ENCODE data around the gene HSF4. TPM values are rescaled to one million over a fixed set of nuclear protein-coding genes. Genes with fewer than 3 reads are reported as not detected.

The HSF4 gene
- total RNA-seq, 2 experiments from 2014 or later: 34.8 to 36.1 TPM

DNA sequence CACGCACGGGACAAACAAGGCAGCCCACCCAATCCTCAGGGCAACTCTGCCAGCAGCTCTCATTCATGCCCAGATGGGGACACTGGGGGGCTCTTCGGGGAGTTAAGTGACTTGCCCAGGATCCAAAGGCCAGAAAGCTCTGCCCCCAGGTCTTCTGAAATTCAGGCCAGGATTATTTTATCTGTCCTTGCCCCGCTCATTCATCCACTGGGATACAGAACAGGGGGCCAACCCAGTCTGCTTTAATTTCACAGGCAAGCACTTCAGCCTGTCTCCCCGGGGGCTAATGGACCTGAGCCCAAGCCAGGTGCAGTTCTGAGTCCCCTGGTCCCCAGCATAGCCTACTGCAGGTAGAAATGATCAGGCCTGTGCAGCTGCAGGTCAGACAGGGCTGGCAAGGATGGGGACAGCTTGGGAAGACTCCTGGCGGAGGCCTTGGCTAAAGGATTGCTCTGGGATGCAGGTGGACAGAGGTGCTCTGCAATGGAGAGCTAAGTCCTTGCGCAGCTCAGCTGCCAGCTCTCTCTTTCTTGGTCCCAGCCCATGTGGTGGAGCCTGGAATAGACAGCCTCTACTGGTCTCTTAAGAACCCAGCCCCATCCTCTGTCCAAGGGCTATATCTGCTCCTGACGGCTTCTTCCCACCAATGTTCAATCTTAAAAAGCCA lies 13.0 kb upstream of the HSF4 start:
- ChIA-PET CTCF (interaction anchor here (0.5 to 14.8 kb wide), 11 partner anchors 8 to 221 kb away, joined by 3 to 350 read pairs (median 5); partner anchors contain the start of genes CES3 and NOL3), POLR2A (interaction anchor here (0.5 to 1.8 kb wide), 5 partner anchors 8 to 172 kb away, joined by 3 to 8 read pairs (median 3); partner anchors contain the start of genes FBXL8 and TRADD)
- Mint-ChIP-seq H3K9me3 (no peaks in the 10 kb centered on the region), H3K36me3 (peaks cover 21% of the 10 kb centered on the region), H3K4me1 (ENCODE audit: low read depth) (peaks cover 36% of the 10 kb centered on the region), H3K4me3 (peak overlapping the region; percentile 68), H3K27ac (no peak overlapping the region), H3K27me3 (no peaks in the 10 kb centered on the region)
- intact Hi-C loops (cut with micrococcal nuclease): no loop called here
- no peak for DNase-seq

DNA sequence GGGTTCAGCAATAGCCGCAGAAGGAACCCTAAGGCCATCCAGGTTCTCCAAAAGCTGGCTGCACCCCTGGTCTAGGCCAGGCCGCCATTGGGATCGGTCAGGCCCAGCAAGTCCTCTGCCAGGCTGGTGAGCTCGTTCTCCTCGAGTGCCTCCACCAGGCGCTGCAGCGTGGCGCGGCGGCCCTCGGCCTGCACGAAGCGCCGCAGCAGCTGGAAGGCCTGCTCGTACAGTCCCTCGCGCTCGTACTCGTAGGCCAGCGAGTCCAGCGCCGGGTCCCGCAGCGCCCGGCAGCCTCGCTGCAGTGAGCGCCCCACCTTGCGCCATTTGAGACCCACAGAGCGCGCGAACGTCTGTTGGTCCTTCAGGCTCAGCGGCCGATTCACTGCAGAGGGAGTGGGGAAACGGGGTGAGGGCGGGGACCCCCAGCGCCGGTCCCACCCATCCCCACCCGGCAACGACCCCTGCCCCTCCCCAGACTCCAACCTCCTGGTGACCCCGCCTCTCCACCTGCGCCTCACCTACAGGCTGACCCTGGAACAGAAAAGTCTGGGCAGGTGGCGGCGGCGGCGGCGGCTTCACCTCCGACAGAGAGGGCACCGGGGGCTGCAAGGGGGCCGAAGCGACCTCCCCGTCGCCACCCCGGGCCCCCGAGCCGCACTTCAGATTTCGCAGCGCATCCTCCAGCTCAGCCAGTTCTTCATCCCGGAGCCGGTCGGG lies 9.8 kb upstream of the HSF4 start:
- no peak for DNase-seq
- Mint-ChIP-seq H3K4me1 (ENCODE audit: low read depth) (peaks cover 56% of the 10 kb centered on the region), H3K27me3 (no peaks in the 10 kb centered on the region), H3K27ac (no peak overlapping the region), H3K4me3 (peak overlapping the region; percentile 68), H3K9me3 (no peaks in the 10 kb centered on the region), H3K36me3 (peaks cover 5% of the 10 kb centered on the region)
- ChIA-PET CTCF (interaction anchor here (0.6 to 14.8 kb wide), 76 partner anchors 7 to 360 kb away, joined by 3 to 350 read pairs (median 6); partner anchors contain the start of genes CBFB, CES3, CES4A and CIAO2B), POLR2A (interaction anchor here (1.1 to 1.7 kb wide), 6 partner anchors 9 to 141 kb away, joined by 3 to 8 read pairs (median 4); partner anchors contain the start of gene HSF4)
- intact Hi-C loops (cut with micrococcal nuclease): loop anchor here (5.0 kb wide), 1 partner anchor 47 kb away; the partner anchor contains the start of gene PHAF1

DNA sequence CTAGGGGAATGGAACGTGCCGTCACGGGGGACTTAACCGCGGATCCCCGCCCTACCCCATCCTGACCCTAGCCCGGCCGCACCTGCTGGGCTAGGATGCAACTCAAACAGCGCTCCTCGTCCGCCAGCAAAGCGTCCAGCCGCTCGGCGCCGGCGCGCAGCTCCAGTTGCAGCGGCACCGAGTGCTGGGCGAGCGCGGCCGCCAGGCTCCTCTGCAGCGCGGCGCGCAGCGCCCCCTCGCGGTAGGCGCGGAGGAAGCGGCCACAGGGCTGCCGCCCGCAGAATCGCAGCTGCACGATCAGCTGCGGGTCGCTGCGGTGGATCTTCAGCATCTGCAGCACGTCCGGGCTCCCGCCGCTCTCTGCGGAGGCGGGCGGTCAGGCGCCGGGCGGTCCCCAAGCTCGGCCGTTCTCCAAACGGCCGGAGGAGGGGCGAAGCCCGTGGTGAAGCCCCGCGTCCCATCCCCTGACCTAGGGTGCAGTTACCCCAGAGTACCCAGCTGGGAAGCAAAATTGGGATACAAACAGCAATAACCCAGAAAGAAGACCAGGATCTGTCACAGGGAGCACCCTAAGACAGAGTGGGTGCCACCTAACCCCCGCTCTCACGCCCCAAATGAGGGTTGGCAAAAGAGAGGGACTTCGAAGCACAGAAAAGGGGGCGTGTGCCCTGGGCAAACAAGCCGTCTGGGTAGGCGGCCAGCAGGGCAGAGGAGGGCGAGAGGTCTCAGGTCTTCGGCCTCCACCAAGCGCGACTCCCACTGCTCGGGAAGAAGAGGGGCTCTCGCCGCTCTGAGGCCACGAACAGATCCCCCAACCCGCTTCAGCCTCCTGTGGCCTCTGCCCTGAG lies 9.0 kb upstream of the HSF4 start:
- Mint-ChIP-seq H3K9me3 (no peaks in the 10 kb centered on the region), H3K4me3 (peak overlapping the region; percentile 68), H3K36me3 (peaks cover 5% of the 10 kb centered on the region), H3K4me1 (ENCODE audit: low read depth) (peaks cover 56% of the 10 kb centered on the region), H3K27me3 (no peaks in the 10 kb centered on the region), H3K27ac (no peak overlapping the region)
- ChIA-PET CTCF (interaction anchor here (0.6 to 14.8 kb wide), 74 partner anchors 8 to 359 kb away, joined by 3 to 350 read pairs (median 6); partner anchors contain the start of genes CBFB, CES3, CES4A and CIAO2B), POLR2A (interaction anchor here (1.1 to 1.7 kb wide), 6 partner anchors 9 to 142 kb away, joined by 3 to 8 read pairs (median 4); partner anchors contain the start of gene HSF4)
- intact Hi-C loops (cut with micrococcal nuclease): loop anchor here (5.0 kb wide), 1 partner anchor 48 kb away; the partner anchor contains the start of gene PHAF1
- peak; percentile 85 for DNase-seq

DNA sequence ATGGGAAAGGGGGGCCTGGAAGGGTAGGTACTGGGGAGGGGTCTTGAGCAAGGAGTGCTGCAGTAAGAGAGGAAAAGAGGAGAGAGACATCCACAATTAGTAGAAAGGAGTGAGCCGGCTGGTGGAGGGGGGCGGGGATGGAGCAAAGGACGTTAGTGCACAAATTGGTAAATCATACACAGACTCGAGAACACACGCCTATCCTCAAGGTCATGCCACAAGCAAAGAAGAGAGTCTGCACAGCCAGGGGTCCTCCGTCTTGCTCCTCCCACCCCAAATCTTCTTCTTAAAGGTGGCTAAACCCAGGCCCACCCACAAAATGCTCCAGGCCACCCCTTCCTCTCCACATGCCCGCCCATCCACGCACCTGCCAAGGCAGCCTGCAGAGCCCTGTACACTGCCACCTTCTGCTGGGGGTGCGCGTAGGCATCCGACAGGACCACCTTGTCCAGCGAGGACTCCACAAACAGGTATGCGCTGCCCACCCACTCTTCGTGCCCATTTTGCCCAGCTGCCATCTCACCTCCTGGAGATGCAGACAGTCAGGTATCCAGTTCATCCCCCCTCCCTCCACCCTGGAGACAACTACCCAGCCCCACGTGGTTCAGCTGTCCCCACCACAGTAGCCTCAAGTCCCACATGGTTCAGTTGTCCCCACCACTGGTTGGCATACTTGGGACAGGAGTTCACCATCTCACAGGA lies 8.3 kb upstream of the HSF4 start:
- no peak for DNase-seq
- Mint-ChIP-seq H3K4me3 (no peak overlapping the region), H3K27ac (no peak overlapping the region), H3K9me3 (no peaks in the 10 kb centered on the region), H3K4me1 (ENCODE audit: low read depth) (peaks cover 54% of the 10 kb centered on the region), H3K36me3 (peaks cover 7% of the 10 kb centered on the region), H3K27me3 (no peaks in the 10 kb centered on the region)
- CTCF ChIA-PET: interaction anchor here (0.8 to 14.8 kb wide), 17 partner anchors 9 to 203 kb away, joined by 4 to 350 read pairs (median 10); partner anchors contain the start of genes CES3, HSF4, PHAF1 and TMEM208
- POLR2A ChIA-PET: no interaction called here
- intact Hi-C loops (cut with micrococcal nuclease): loop anchor here (5.0 kb wide), 1 partner anchor 49 kb away; the partner anchor contains the start of gene PHAF1

DNA sequence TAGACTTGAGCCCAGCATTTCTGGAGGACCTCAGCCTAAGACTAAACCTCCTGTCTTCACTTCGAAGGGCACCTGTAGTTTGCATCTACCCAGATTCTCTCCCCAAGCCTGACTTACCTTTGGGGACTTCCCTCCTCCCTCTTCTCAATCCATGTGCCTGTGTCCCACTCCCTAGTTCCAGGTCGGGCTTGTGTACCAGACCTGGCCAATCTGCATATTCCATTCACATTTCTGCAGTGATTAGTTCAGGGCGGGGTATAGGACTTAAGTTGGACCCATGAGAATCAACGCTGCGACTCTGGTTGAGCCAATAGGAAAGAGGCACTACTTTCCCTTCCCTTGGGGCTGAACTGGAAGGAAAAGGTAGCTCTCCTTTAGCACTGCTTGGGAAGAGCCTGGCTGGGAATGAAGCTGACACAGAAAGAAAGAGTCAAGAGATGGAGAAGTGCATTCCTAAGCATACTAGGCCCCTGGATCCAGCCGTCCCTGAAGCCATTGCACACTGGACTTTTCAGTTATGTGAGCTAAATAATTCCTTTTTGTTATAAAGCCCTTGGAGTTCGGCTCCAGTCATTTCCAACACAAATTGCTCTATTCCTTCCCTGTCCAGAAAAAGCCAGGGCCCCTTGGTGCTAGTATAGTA lies 7.3 kb upstream of the HSF4 start:
- peaks cover 3% of the 10 kb centered on the region for H3K27me3 Mint-ChIP-seq
- H3K4me1 Mint-ChIP-seq (ENCODE audit: low read depth): peaks cover 61% of the 10 kb centered on the region
- no peak for DNase-seq
- H3K27ac Mint-ChIP-seq: peak overlapping the region; percentile 95
- POLR2A ChIA-PET: interaction anchor here (0.5 to 1.4 kb wide), 5 partner anchors 12 to 144 kb away, joined by 3 to 6 read pairs (median 3); no protein-coding TSS in a partner anchor
- H3K36me3 Mint-ChIP-seq: peaks cover 12% of the 10 kb centered on the region
- intact Hi-C loops (cut with micrococcal nuclease): loop anchor here (5.0 kb wide), 1 partner anchor 50 kb away; the partner anchor contains the start of gene PHAF1
- no peaks in the 10 kb centered on the region for H3K9me3 Mint-ChIP-seq
- CTCF ChIA-PET: interaction anchor here (0.6 to 14.8 kb wide), 13 partner anchors 12 to 203 kb away, joined by 3 to 350 read pairs (median 7); partner anchors contain the start of genes CES3, MATCAP1 and NOL3
- no peak overlapping the region for H3K4me3 Mint-ChIP-seq

DNA sequence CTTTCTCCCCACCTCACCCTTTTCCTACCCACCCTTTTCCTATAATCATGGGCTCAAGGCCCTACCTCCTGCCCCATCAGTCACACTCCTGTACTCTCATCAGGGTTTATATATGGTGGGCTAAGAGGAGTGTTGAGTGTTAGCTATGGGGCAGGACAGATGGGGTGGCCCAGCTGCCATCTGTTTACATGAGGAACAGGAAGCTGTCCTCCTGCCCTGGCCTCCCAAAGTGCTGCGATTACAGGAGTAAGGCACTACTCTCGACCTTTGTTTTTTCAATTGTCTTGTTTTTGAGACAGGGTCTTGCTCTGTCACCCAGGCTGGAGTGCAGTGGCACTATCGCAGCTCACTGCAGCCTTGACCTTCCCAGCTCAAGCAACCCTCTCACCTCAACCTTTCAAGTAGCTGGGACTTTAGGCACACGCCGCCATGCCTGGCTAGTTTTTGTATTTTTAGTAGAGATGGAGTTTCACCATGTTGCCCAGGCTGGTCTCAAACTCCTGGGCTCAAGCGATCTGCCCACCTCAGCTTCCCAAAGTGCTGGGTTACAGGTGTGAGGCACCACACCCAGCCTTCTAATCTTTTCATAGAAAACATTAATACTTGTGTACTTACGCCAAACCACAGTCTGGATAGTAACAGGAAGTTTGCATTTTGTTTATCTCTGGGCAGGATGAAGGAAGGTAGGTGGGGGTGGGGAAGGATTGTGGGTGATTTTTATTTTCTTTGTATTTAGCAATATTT lies 6.5 kb upstream of the HSF4 start:
- ChIA-PET CTCF (interaction anchor here (0.6 to 14.8 kb wide), 13 partner anchors 11 to 204 kb away, joined by 3 to 350 read pairs (median 7); partner anchors contain the start of genes CES3, MATCAP1 and NOL3), POLR2A (interaction anchor here (0.8 to 2.8 kb wide), 9 partner anchors 11 to 145 kb away, joined by 3 to 23 read pairs (median 4); partner anchors contain the start of gene NOL3)
- no peaks in the 10 kb centered on the region for H3K9me3 Mint-ChIP-seq
- intact Hi-C loops (cut with micrococcal nuclease): loop anchor here (2.0 to 5.0 kb wide), 4 partner anchors 51 to 285 kb away; partner anchors contain the start of genes FHOD1 and PHAF1
- peaks cover 61% of the 10 kb centered on the region for H3K4me1 Mint-ChIP-seq (ENCODE audit: low read depth)
- peak overlapping the region; percentile 93 for H3K4me3 Mint-ChIP-seq
- peaks cover 14% of the 10 kb centered on the region for H3K36me3 Mint-ChIP-seq
- DNase-seq: no peak
- peak overlapping the region; percentile 95 for H3K27ac Mint-ChIP-seq
- H3K27me3 Mint-ChIP-seq: peaks cover 5% of the 10 kb centered on the region

DNA sequence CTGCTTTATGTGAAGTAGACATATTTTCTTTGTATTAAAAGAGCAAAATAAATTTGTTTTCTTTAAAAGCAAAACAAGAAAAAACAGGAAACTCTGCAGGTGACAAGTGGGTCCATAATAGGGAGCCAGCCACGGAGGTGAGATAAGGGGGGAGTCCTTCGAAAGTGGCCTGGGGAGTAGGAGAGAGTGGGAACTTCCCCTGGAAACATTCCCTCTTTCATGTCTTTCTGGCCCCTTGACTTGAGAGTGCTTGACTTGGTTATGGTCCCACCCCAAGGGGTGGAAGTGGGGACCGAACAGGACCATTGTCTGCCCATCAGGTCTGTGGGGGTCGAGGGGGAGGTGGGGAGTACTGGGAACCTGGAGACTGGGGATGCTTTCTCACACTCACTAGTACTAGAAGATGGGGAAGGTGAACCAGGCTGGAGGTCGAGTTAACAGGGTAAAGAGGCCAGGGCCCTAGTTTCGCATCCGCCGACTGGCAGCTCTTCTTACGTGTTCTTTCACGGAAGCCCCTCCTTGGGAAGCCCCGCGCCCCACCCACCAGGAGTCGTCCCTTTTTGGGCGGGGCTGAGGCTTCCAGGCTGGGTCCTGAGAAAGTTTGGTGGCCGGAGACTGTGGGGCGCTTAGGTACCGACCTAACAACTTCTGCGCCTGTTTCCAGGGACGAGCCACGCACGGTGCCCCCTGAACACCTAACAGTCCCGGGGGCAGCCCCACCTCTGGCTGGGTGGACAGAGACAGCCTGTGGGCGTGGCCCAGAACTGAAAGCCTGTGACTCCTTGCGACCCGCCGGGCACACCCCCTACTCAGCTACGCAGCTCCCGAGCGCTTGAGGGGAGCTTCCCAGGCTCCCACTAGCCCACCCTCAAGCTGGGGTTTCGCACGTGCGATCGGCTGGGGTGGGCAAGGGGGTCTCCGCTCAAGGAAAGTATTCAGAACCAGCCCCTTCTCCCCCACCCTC lies 5.6 kb upstream of the HSF4 start:
- CTCF ChIA-PET: interaction anchor here (0.8 to 14.8 kb wide), 11 partner anchors 8 to 211 kb away, joined by 3 to 350 read pairs (median 8); partner anchors contain the start of genes B3GNT9, CES3 and NOL3
- Mint-ChIP-seq H3K4me3 (peak overlapping the region; percentile 93), H3K36me3 (peaks cover 14% of the 10 kb centered on the region), H3K4me1 (ENCODE audit: low read depth) (peaks cover 56% of the 10 kb centered on the region), H3K27ac (peak overlapping the region; percentile 95), H3K27me3 (peaks cover 8% of the 10 kb centered on the region), H3K9me3 (no peaks in the 10 kb centered on the region)
- intact Hi-C loops (cut with micrococcal nuclease): loop anchor here (1.0 to 5.0 kb wide), 10 partner anchors 11 to 286 kb away; partner anchors contain the start of genes FHOD1, MATCAP1, NOL3 and PHAF1
- peak; percentile 93 for DNase-seq
- POLR2A ChIA-PET: interaction anchor here (1.0 to 2.8 kb wide), 13 partner anchors 8 to 181 kb away, joined by 3 to 23 read pairs (median 5); partner anchors contain the start of genes B3GNT9, E2F4 and NOL3

DNA sequence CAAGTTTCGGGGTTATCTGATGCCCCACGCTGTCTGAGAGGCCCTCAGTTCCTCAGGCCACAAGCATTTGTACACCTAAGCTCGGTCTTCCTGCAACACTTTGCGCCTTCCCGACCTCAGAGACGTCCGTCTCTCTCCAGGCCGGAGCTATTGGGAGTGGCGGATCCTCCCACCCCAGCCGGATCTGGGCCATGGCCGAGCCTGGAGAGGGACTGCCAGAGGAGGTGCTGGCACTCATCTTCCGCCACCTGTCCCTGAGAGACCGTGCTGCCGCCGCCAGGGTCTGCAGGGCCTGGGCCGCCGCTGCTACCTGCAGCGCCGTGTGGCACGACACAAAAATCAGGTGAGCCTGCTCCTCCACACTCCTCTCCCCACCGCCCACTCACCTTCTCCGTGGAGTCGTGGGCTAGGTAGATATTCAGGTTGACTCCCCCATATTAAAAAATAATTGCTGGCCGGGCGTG lies 2.9 kb upstream of the HSF4 start:
- intact Hi-C loops (cut with micrococcal nuclease): no loop called here
- H3K9me3 Mint-ChIP-seq: no peaks in the 10 kb centered on the region
- ChIA-PET POLR2A (no interaction called here), CTCF (interaction anchor here (1.6 to 14.8 kb wide), 7 partner anchors 8 to 178 kb away, joined by 4 to 350 read pairs (median 20); partner anchors contain the start of gene NOL3)
- no peak overlapping the region for H3K4me3 Mint-ChIP-seq
- no peak overlapping the region for H3K27ac Mint-ChIP-seq
- H3K4me1 Mint-ChIP-seq (ENCODE audit: low read depth): peaks cover 52% of the 10 kb centered on the region
- peaks cover 26% of the 10 kb centered on the region for H3K27me3 Mint-ChIP-seq
- no peak for DNase-seq
- H3K36me3 Mint-ChIP-seq: peaks cover 12% of the 10 kb centered on the region

Measured in activated CD4-positive, alpha-beta memory T cell treated with anti-CD3 and anti-CD28 coated beads for 36 hours (primary cell).